Astrocyte (in vitro differentiated cells and primary cell): ENCODE results near the gene SIK3. TPM values are rescaled to one million over a fixed set of nuclear protein-coding genes. Genes with fewer than 3 reads are reported as not detected.

Experiments
- DNase-seq: peaks from one replicate; pipeline ENCODE4 v3.0.0-alpha.2; 2010; ENCODE audit warnings: low read depth
- FAIRE-seq: peaks from 2 replicates; lab custom pipeline; 2011; peaks lifted over from hg19 to GRCh38; lab: Jason Lieb, UNC
- H2AFZ ChIP-seq: 2 replicates; pipeline ENCODE4 v1.6.0; 2012; ENCODE audit warnings: low read depth, low read length, inconsistent platforms
- H3K27ac ChIP-seq: 2 replicates; pipeline ENCODE4 v1.5.1; 2011; ENCODE audit warnings: low read depth, low read length, inconsistent platforms
- H3K27me3 ChIP-seq: 2 replicates; pipeline ENCODE4 v1.6.0; 2011; ENCODE audit warnings: low read length, inconsistent platforms; ENCODE audit not compliant: insufficient read depth
- H3K36me3 ChIP-seq: 2 replicates; pipeline ENCODE4 v1.5.1; 2011; ENCODE audit warnings: low read length, inconsistent platforms; ENCODE audit not compliant: insufficient read depth
- H3K4me1 ChIP-seq: 2 replicates; pipeline ENCODE4 v1.5.1; 2011; ENCODE audit warnings: low read length, inconsistent platforms; ENCODE audit not compliant: insufficient read depth
- H3K4me2 ChIP-seq: 2 replicates; pipeline ENCODE4 v1.6.0; 2012; ENCODE audit warnings: low read length, inconsistent platforms
- H3K4me3 ChIP-seq: 2 replicates; pipeline ENCODE4 v1.5.1; 2011; ENCODE audit warnings: low read depth, mild to moderate bottlenecking, low read length, inconsistent platforms; ENCODE audit not compliant: insufficient read depth
- H3K79me2 ChIP-seq: 2 replicates; pipeline ENCODE4 v1.6.0; 2012; ENCODE audit warnings: mild to moderate bottlenecking, low read length, inconsistent platforms; ENCODE audit not compliant: insufficient read depth
- H3K9ac ChIP-seq: 2 replicates; pipeline ENCODE4 v1.6.0; 2012; ENCODE audit warnings: mild to moderate bottlenecking, low read length, inconsistent platforms
- H3K9me3 ChIP-seq: 2 replicates; pipeline ENCODE4 v1.5.1; 2012; ENCODE audit warnings: low read depth, mild to moderate bottlenecking, low read length, inconsistent platforms; ENCODE audit not compliant: insufficient read depth
- H4K20me1 ChIP-seq: 2 replicates; pipeline ENCODE4 v1.6.0; 2012; ENCODE audit warnings: low read length, inconsistent platforms; ENCODE audit not compliant: insufficient read depth
- H3K27ac Mint-ChIP-seq: one replicate; pipeline ENCODE4 v1.8.0; 2021; ENCODE audit warnings: mild to moderate bottlenecking, mixed read lengths; ENCODE audit not compliant: unreplicated experiment
- H3K27me3 Mint-ChIP-seq: one replicate; pipeline ENCODE4 v1.8.0; 2021; ENCODE audit warnings: low read depth, mixed read lengths; ENCODE audit not compliant: unreplicated experiment
- H3K36me3 Mint-ChIP-seq: one replicate; pipeline ENCODE4 v1.8.0; 2021; ENCODE audit warnings: low read depth, mixed read lengths; ENCODE audit not compliant: unreplicated experiment
- H3K4me1 Mint-ChIP-seq: one replicate; pipeline ENCODE4 v1.8.0; 2021; ENCODE audit warnings: low read depth, mixed read lengths; ENCODE audit not compliant: unreplicated experiment
- H3K4me3 Mint-ChIP-seq: one replicate; pipeline ENCODE4 v1.8.0; 2021; ENCODE audit warnings: mild to moderate bottlenecking, moderate library complexity, mixed read lengths; ENCODE audit not compliant: unreplicated experiment
- H3K9me3 Mint-ChIP-seq: one replicate; pipeline ENCODE4 v1.8.0; 2021; ENCODE audit warnings: mild to moderate bottlenecking, mixed read lengths; ENCODE audit not compliant: unreplicated experiment
- EZH2 ChIP-seq: IDR thresholded peaks from 2 replicates; pipeline ENCODE4 v1.6.1; 2012; ENCODE audit warnings: mild to moderate bottlenecking, low read length, inconsistent platforms; ENCODE audit not compliant: insufficient read depth
- total RNA-seq: library from RNA; stranded (reverse); gene quantifications from 2 replicates; pipeline ENCODE4 v1.2.1, GENCODE V29; 2021
- TF ChIP-seq, protein P1 (sequence below): IDR thresholded peaks from 2 replicates; pipeline ENCODE4 v1.5.1; 2011; ENCODE audit warnings: low read depth, mild to moderate bottlenecking, inconsistent platforms, low read length, moderate library complexity; ENCODE audit not compliant: insufficient read depth

SIK3 gene
- total RNA-seq, 1 donor from 2014 or later, result 34.4 TPM

DNA sequence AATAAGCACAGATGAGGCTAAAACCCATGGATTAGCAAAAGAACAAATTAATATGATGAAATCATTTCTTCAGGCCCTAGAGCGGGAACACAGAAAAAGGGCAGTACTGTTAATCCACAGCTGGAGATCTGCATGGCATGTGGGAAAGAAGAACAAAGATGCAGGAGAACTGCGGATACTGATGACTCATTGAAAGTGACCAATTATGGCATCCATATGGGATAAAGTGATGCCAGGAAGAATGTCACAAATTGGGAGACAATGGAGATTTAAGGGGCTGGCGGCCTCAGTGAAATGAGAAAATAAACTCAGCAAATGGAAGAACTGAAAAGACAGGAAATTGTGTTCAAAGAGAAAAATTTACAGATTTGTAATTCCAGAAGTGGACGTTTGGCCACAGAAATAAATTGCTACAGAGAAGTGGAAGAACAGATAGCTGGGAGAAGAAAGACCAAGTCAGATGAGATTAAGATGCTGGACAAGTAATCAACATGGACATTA lies 39.4 kb downstream of the SIK3 start:
- Histone ChIP-seq H3K4me2 (peak overlapping the region; percentile 0), H3K9ac (no peak overlapping the region), H4K20me1 (peaks cover 60% of the 10 kb centered on the region), H3K36me3 (no peaks in the 10 kb centered on the region), H3K27me3 (no peaks in the 10 kb centered on the region), H3K9me3 (no peaks in the 10 kb centered on the region), H3K4me1 (no peaks in the 10 kb centered on the region), H2AFZ (no peak overlapping the region), H3K79me2 (peaks cover 24% of the 10 kb centered on the region), H3K27ac (no peak overlapping the region), H3K4me3 (no peak overlapping the region)
- peak; percentile 70 for DNase-seq
- TF ChIP-seq, protein P1, sequence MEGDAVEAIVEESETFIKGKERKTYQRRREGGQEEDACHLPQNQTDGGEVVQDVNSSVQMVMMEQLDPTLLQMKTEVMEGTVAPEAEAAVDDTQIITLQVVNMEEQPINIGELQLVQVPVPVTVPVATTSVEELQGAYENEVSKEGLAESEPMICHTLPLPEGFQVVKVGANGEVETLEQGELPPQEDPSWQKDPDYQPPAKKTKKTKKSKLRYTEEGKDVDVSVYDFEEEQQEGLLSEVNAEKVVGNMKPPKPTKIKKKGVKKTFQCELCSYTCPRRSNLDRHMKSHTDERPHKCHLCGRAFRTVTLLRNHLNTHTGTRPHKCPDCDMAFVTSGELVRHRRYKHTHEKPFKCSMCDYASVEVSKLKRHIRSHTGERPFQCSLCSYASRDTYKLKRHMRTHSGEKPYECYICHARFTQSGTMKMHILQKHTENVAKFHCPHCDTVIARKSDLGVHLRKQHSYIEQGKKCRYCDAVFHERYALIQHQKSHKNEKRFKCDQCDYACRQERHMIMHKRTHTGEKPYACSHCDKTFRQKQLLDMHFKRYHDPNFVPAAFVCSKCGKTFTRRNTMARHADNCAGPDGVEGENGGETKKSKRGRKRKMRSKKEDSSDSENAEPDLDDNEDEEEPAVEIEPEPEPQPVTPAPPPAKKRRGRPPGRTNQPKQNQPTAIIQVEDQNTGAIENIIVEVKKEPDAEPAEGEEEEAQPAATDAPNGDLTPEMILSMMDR, result no peak
- TF ChIP-seq EZH2, result no peak
- Mint-ChIP-seq H3K27ac (no peak overlapping the region), H3K36me3 (no peaks in the 10 kb centered on the region), H3K4me3 (no peak overlapping the region), H3K4me1 (peaks cover 32% of the 10 kb centered on the region), H3K27me3 (no peaks in the 10 kb centered on the region), H3K9me3 (no peaks in the 10 kb centered on the region)
- peak; percentile 86 for FAIRE-seq

GRCh38 chr11:117057727-117058126 lies 40.5 kb downstream of the SIK3 start:
- Histone ChIP-seq H3K27ac (no peak overlapping the region), H3K4me3 (no peak overlapping the region), H3K4me2 (no peak overlapping the region), H3K9ac (no peak overlapping the region), H3K79me2 (peaks cover 24% of the 10 kb centered on the region), H4K20me1 (peaks cover 59% of the 10 kb centered on the region), H3K27me3 (no peaks in the 10 kb centered on the region), H3K9me3 (no peaks in the 10 kb centered on the region), H3K4me1 (no peaks in the 10 kb centered on the region), H2AFZ (no peak overlapping the region), H3K36me3 (no peaks in the 10 kb centered on the region)
- no peak for TF ChIP-seq EZH2
- TF ChIP-seq, protein P1, result no peak
- no peak for FAIRE-seq
- no peak overlapping the region for H3K27ac Mint-ChIP-seq
- H3K4me1 Mint-ChIP-seq, result peaks cover 23% of the 10 kb centered on the region
- no peaks in the 10 kb centered on the region for H3K36me3 Mint-ChIP-seq
- H3K27me3 Mint-ChIP-seq, result no peaks in the 10 kb centered on the region
- no peak for DNase-seq
- peak overlapping the region; percentile 3 for H3K4me3 Mint-ChIP-seq
- no peaks in the 10 kb centered on the region for H3K9me3 Mint-ChIP-seq

DNA sequence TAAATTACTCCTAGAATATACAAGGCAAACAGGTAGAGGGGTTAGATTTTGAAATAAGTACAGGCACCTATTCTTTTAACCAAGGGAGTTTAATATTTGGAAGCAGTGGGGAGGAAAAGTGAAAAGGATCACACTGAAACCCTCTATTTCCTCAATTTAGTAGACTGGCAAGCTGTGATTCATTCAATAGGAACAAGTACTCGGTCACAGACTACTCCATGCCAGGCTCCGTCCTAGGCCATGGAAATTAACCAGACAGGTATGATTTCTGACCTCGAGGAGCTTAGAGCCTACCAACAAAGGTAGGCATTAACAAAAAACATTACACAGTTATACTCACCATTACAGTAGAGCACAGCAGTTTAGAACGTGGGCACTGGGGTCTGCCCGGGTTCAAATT lies 40.9 kb downstream of the SIK3 start:
- Histone ChIP-seq H3K4me1 (no peaks in the 10 kb centered on the region), H3K4me2 (no peak overlapping the region), H3K9me3 (no peaks in the 10 kb centered on the region), H3K36me3 (no peaks in the 10 kb centered on the region), H3K9ac (no peak overlapping the region), H3K27me3 (no peaks in the 10 kb centered on the region), H3K79me2 (peaks cover 21% of the 10 kb centered on the region), H3K27ac (no peak overlapping the region), H4K20me1 (peaks cover 59% of the 10 kb centered on the region), H3K4me3 (no peak overlapping the region), H2AFZ (no peak overlapping the region)
- Mint-ChIP-seq H3K36me3 (no peaks in the 10 kb centered on the region), H3K4me1 (peaks cover 19% of the 10 kb centered on the region), H3K4me3 (no peak overlapping the region), H3K27ac (no peak overlapping the region), H3K9me3 (no peaks in the 10 kb centered on the region), H3K27me3 (no peaks in the 10 kb centered on the region)
- TF ChIP-seq, protein P1, result no peak
- TF ChIP-seq EZH2, result no peak
- DNase-seq, result no peak
- FAIRE-seq, result no peak
